H9 (cell line): ENCODE measurements around the gene GALNT2. TPM values are rescaled to one million over a fixed set of nuclear protein-coding genes. Genes with fewer than 3 reads are reported as not detected.

Source experiments
- DNase-seq: peaks from one replicate; pipeline ENCODE4 v3.0.0-alpha.2; 2017
- H2AFZ ChIP-seq: one replicate; pipeline ENCODE4 v1.6.1; 2013; ENCODE audit warnings: mild to moderate bottlenecking, low read length, control low read depth, moderate library complexity
- H2AK5ac ChIP-seq: 2 replicates; pipeline ENCODE4 v1.6.1; 2013; ENCODE audit warnings: low read length, control low read depth, mixed read lengths; ENCODE audit not compliant: insufficient read length
- H2BK120ac ChIP-seq: one replicate; pipeline ENCODE4 v1.6.1; 2013; ENCODE audit warnings: low read depth, mild to moderate bottlenecking, low read length, control low read depth, inconsistent platforms; ENCODE audit not compliant: poor library complexity, severe bottlenecking
- H2BK12ac ChIP-seq: 2 replicates; pipeline ENCODE4 v1.6.1; 2013; ENCODE audit warnings: low read length, control low read depth, mixed read lengths, low read depth; ENCODE audit not compliant: insufficient read length
- H2BK15ac ChIP-seq: 2 replicates; pipeline ENCODE4 v1.6.1; 2013; ENCODE audit warnings: low read depth, low read length, control low read depth
- H2BK20ac ChIP-seq: one replicate; pipeline ENCODE4 v1.6.1; 2013; ENCODE audit warnings: low read depth, mild to moderate bottlenecking, low read length, control low read depth, inconsistent platforms; ENCODE audit not compliant: poor library complexity, severe bottlenecking
- H2BK5ac ChIP-seq: 2 replicates; pipeline ENCODE4 v1.6.1; 2013; ENCODE audit warnings: low read length, control low read depth, mixed read lengths; ENCODE audit not compliant: insufficient read length
- H3K14ac ChIP-seq: 2 replicates; pipeline ENCODE4 v1.6.1; 2013; ENCODE audit warnings: low read length, control low read depth; ENCODE audit not compliant: insufficient read depth
- H3K18ac ChIP-seq: 2 replicates; pipeline ENCODE4 v1.6.1; 2013; ENCODE audit warnings: low read depth, mild to moderate bottlenecking, mixed read lengths, low read length, control low read depth; ENCODE audit not compliant: insufficient read length
- H3K23ac ChIP-seq: 2 replicates; pipeline ENCODE4 v1.6.1; 2013; ENCODE audit warnings: low read length, control low read depth, mixed read lengths, low read depth; ENCODE audit not compliant: insufficient read length
- H3K23me2 ChIP-seq: 2 replicates; pipeline ENCODE4 v1.6.1; 2013; ENCODE audit warnings: low read depth, mild to moderate bottlenecking, mixed read lengths, low read length, control low read depth; ENCODE audit not compliant: insufficient read length, poor library complexity, severe bottlenecking
- H3K27ac ChIP-seq: 2 replicates; pipeline ENCODE4 v1.5.1; 2013; ENCODE audit warnings: low read length, control low read depth, mixed read lengths, low read depth; ENCODE audit not compliant: insufficient read length
- H3K27me3 ChIP-seq: 2 replicates; pipeline ENCODE4 v1.6.1; 2013; ENCODE audit warnings: low read length, control low read depth, inconsistent platforms; ENCODE audit not compliant: insufficient read depth
- H3K4ac ChIP-seq: 2 replicates; pipeline ENCODE4 v1.6.1; 2013; ENCODE audit warnings: low read depth, mild to moderate bottlenecking, control low read depth, inconsistent platforms, low read length, moderate library complexity
- H3K4me1 ChIP-seq: 2 replicates; pipeline ENCODE4 v1.6.1; 2013; ENCODE audit warnings: low read length, control low read depth, inconsistent platforms; ENCODE audit not compliant: insufficient read depth
- H3K4me2 ChIP-seq: 2 replicates; pipeline ENCODE4 v1.6.1; 2013; ENCODE audit warnings: low read length, control low read depth, mixed read lengths; ENCODE audit not compliant: insufficient read length, insufficient read depth
- H3K56ac ChIP-seq: 2 replicates; pipeline ENCODE4 v1.6.1; 2013; ENCODE audit warnings: low read depth, mild to moderate bottlenecking, mixed read lengths, low read length, control low read depth; ENCODE audit not compliant: insufficient read length
- H3K79me1 ChIP-seq: 2 replicates; pipeline ENCODE4 v1.6.1; 2013; ENCODE audit warnings: low read depth, mild to moderate bottlenecking, moderate library complexity, low read length, control low read depth, inconsistent platforms; ENCODE audit not compliant: insufficient read depth, poor library complexity, severe bottlenecking
- H3K79me2 ChIP-seq: 2 replicates; pipeline ENCODE4 v1.6.1; 2013; ENCODE audit warnings: low read length, control low read depth, inconsistent platforms; ENCODE audit not compliant: insufficient read depth
- H3K9ac ChIP-seq: 2 replicates; pipeline ENCODE4 v1.6.1; 2013; ENCODE audit warnings: low read length, control low read depth, mixed read lengths; ENCODE audit not compliant: insufficient read length; ENCODE audit errors: extremely low read depth
- H3K9me3 ChIP-seq: one replicate; pipeline ENCODE4 v1.6.1; 2013; ENCODE audit warnings: low read depth, low read length, inconsistent platforms; ENCODE audit not compliant: control insufficient read depth
- H3T11ph ChIP-seq: one replicate; pipeline ENCODE4 v1.6.1; 2013; ENCODE audit warnings: mild to moderate bottlenecking, low read length, control low read depth, inconsistent platforms
- H4K20me1 ChIP-seq: one replicate; pipeline ENCODE4 v1.6.1; 2013; ENCODE audit not compliant: control insufficient read depth, insufficient read length, insufficient read depth
- H4K5ac ChIP-seq: 2 replicates; pipeline ENCODE4 v1.6.1; 2013; ENCODE audit warnings: low read depth, mild to moderate bottlenecking, mixed read lengths, low read length, control low read depth; ENCODE audit not compliant: insufficient read length
- H4K8ac ChIP-seq: replicated peaks from 2 replicates; pipeline ENCODE4 v1.6.1; 2013; ENCODE audit warnings: low read length, control low read depth, mixed read lengths, low read depth; ENCODE audit not compliant: insufficient read length
- H4K91ac ChIP-seq: 2 replicates; pipeline ENCODE4 v1.6.1; 2013; ENCODE audit warnings: low read depth, mild to moderate bottlenecking, moderate library complexity, mixed read lengths, low read length, control low read depth; ENCODE audit not compliant: insufficient read length
- H3K27ac Mint-ChIP-seq, 3 experiments: 2 replicates in 2 of 3; 3 replicates in 1 of 3; pipeline ENCODE4 v1.8.0; 2020 to 2021; ENCODE audit warnings: mixed read lengths in 3 of 3, mild to moderate bottlenecking in 1 of 3, moderate library complexity in 1 of 3
- H3K27me3 Mint-ChIP-seq: 2 replicates; pipeline ENCODE4 v1.8.0; 2021; ENCODE audit warnings: low read depth, mild to moderate bottlenecking, moderate library complexity, mixed read lengths
- H3K36me3 Mint-ChIP-seq, 3 experiments: 2 replicates in 2 of 3; 3 replicates in 1 of 3; pipeline ENCODE4 v1.8.0; 2020 to 2021; ENCODE audit warnings: low read depth in 3 of 3, mixed read lengths in 3 of 3; ENCODE audit not compliant: insufficient read depth in 1 of 3
- H3K4me1 Mint-ChIP-seq, 2 experiments: 2 replicates each; pipeline ENCODE4 v1.8.0; 2020; ENCODE audit warnings: mixed read lengths in 2 of 2
- H3K4me3 Mint-ChIP-seq, 2 experiments: 2 replicates in 1 of 2; 3 replicates in 1 of 2; pipeline ENCODE4 v1.8.0; 2020 to 2021; ENCODE audit warnings: mild to moderate bottlenecking in 2 of 2, mixed read lengths in 2 of 2, moderate library complexity in 1 of 2
- H3K9me3 Mint-ChIP-seq, 2 experiments: 2 replicates in 1 of 2; 3 replicates in 1 of 2; pipeline ENCODE4 v1.8.0; 2020; ENCODE audit warnings: mild to moderate bottlenecking in 2 of 2, mixed read lengths in 2 of 2, moderate library complexity in 1 of 2
- CTCF ChIP-seq: fragments of 200-600 bp; sonication (generic); conservative IDR thresholded peaks from 3 replicates; pipeline ENCODE4 v1.8.0; 2021; ENCODE audit warnings: antibody characterized with exemption, mild to moderate bottlenecking
- WGBS: extraction: QIAGEN DNeasy Blood & Tissue Kit; methylation state at CpG from one replicate; pipeline ENCODE4 v1.1.7; 2013; ENCODE audit warnings: missing lambda C conversion rate, low lambda C conversion rate, mixed read lengths; ENCODE audit not compliant: insufficient read length; ENCODE audit errors: extremely low coverage; 5-methylcytosine and 5-hydroxymethylcytosine counted together
- total RNA-seq: library from RNA; stranded (reverse); gene quantifications from 2 replicates; pipeline ENCODE4 v1.2.1, GENCODE V29; 2021

The GALNT2 gene
- total RNA-seq, 1 experiment from 2014 or later = 57.6 TPM

- H2BK15ac ChIP-seq = no peak overlapping the region
- no peaks in the 10 kb centered on the region for H3K9me3 ChIP-seq
- H4K5ac ChIP-seq = no peak overlapping the region
- no peak overlapping the region for H2BK5ac ChIP-seq
- H3K23ac ChIP-seq = no peak overlapping the region
- no peak overlapping the region for H2BK120ac ChIP-seq
- H4K91ac ChIP-seq = no peak overlapping the region
- no peak overlapping the region for H2BK12ac ChIP-seq
- no peaks in the 10 kb centered on the region for H3K23me2 ChIP-seq
- H3K18ac ChIP-seq = no peak overlapping the region
- no peak overlapping the region for H2AFZ ChIP-seq
- H2AK5ac ChIP-seq = no peak overlapping the region
- H3T11ph ChIP-seq = no peak overlapping the region
- H3K36me3 Mint-ChIP-seq = peaks cover 4 to 10% (median 6%) of the 10 kb centered on the region in 3 experiments; a peak in 5 of 7 replicates
- H3K4me1 ChIP-seq = no peaks in the 10 kb centered on the region; the same call in 1 of the 2 replicates
- no peak overlapping the region for H3K4ac ChIP-seq
- no peak for DNase-seq
- no peak overlapping the region for H2BK20ac ChIP-seq
- no peak overlapping the region for H3K14ac ChIP-seq
- peaks cover 26 to 27% of the 10 kb centered on the region in 2 experiments for H3K4me1 Mint-ChIP-seq
- H3K56ac ChIP-seq = no peak overlapping the region
- no peak overlapping the region for H4K8ac ChIP-seq
- H3K27me3 ChIP-seq = no peaks in the 10 kb centered on the region
- no peak overlapping the region for H3K4me2 ChIP-seq
- no CpG with 5 or more reads among the region's 12 CpGs for WGBS
- peaks cover 4% of the 10 kb centered on the region for H3K79me1 ChIP-seq
- no peaks in the 10 kb centered on the region for H3K9me3 Mint-ChIP-seq
- H3K79me2 ChIP-seq = peaks cover 7% of the 10 kb centered on the region; the same call in 1 of the 2 replicates
- H3K27ac ChIP-seq = no peak overlapping the region
- peak overlapping the region in 1 of 3 experiments; percentile 31; a peak in 1 of 7 replicates for H3K27ac Mint-ChIP-seq
- no peaks in the 10 kb centered on the region for H3K27me3 Mint-ChIP-seq
- no peak overlapping the region for H3K9ac ChIP-seq
- TF ChIP-seq CTCF = peak; percentile 27; the same call in 1 of the 3 replicates
- no peaks in the 10 kb centered on the region for H4K20me1 ChIP-seq
- H3K4me3 Mint-ChIP-seq = no peak overlapping the region
Observed at GRCh38 chr1:230091473-230092231, 24.6 kb downstream of the GALNT2 start.
